Neural progenitor cell (in vitro differentiated cells): ENCODE data around the gene ZNF654. TPM values are rescaled to one million over a fixed set of nuclear protein-coding genes. Genes with fewer than 3 reads are reported as not detected.

Experiments
- DNase-seq: peaks from one replicate; pipeline ENCODE4 v3.0.0-alpha.2; 2016; ENCODE audit warnings: low spot score
- H2AFZ ChIP-seq: fragments of 200-600 bp; sonication (generic); replicated peaks from 2 replicates; pipeline ENCODE4 v1.6.1; 2016; ENCODE audit warnings: antibody characterized with exemption
- H3F3A ChIP-seq: fragments of 200-600 bp; sonication (generic); 2 replicates; pipeline ENCODE4 v1.6.1; 2016; ENCODE audit warnings: antibody characterized with exemption, low read depth
- H3K27ac ChIP-seq: fragments of 200-600 bp; sonication (generic); 2 replicates; pipeline ENCODE4 v1.5.1; 2016; ENCODE audit warnings: mild to moderate bottlenecking
- H3K27me3 ChIP-seq: fragments of 200-600 bp; sonication (generic); 2 replicates; pipeline ENCODE4 v1.6.1; 2016; ENCODE audit warnings: mild to moderate bottlenecking, moderate library complexity
- H3K36me3 ChIP-seq: fragments of 200-600 bp; sonication (generic); 2 replicates; pipeline ENCODE4 v1.5.1; 2016
- H3K4me1 ChIP-seq: fragments of 200-600 bp; sonication (generic); 2 replicates; pipeline ENCODE4 v1.6.1; 2016; ENCODE audit warnings: mixed run types
- H3K4me2 ChIP-seq: fragments of 200-600 bp; sonication (generic); 2 replicates; pipeline ENCODE4 v1.6.1; 2016
- H3K4me3 ChIP-seq: fragments of 200-600 bp; sonication (generic); 2 replicates; pipeline ENCODE4 v1.5.1; 2016
- H3K79me2 ChIP-seq: fragments of 200-600 bp; sonication (generic); 2 replicates; pipeline ENCODE4 v1.6.1; 2016; ENCODE audit warnings: low read depth
- H3K9ac ChIP-seq: fragments of 200-600 bp; sonication (generic); 2 replicates; pipeline ENCODE4 v1.6.1; 2016
- H3K9me3 ChIP-seq: fragments of 200-600 bp; sonication (generic); 2 replicates; pipeline ENCODE4 v1.5.1; 2016; ENCODE audit warnings: low read depth
- H4K20me1 ChIP-seq: fragments of 200-600 bp; sonication (generic); 2 replicates; pipeline ENCODE4 v1.6.1; 2016; ENCODE audit warnings: low read depth
- H3K27ac Mint-ChIP-seq: 3 replicates; pipeline ENCODE4 v1.8.0; 2021; ENCODE audit warnings: mixed read lengths
- H3K27me3 Mint-ChIP-seq: 2 replicates; pipeline ENCODE4 v1.8.0; 2022; ENCODE audit warnings: low read depth, mild to moderate bottlenecking, inconsistent platforms, moderate library complexity, mixed read lengths; ENCODE audit not compliant: insufficient read depth
- H3K36me3 Mint-ChIP-seq: 3 replicates; pipeline ENCODE4 v1.8.0; 2021; ENCODE audit warnings: mixed read lengths
- H3K4me1 Mint-ChIP-seq: 3 replicates; pipeline ENCODE4 v1.8.0; 2021; ENCODE audit warnings: mixed read lengths
- H3K4me3 Mint-ChIP-seq: 3 replicates; pipeline ENCODE4 v1.8.0; 2021; ENCODE audit warnings: mild to moderate bottlenecking, moderate library complexity, mixed read lengths
- H3K9me3 Mint-ChIP-seq: 3 replicates; pipeline ENCODE4 v1.8.0; 2020; ENCODE audit warnings: mixed read lengths
- EZH2 ChIP-seq: fragments of 200-600 bp; sonication (generic); IDR thresholded peaks from 2 replicates; pipeline ENCODE4 v1.6.1; 2017; ENCODE audit warnings: antibody characterized with exemption, mild to moderate bottlenecking, moderate library complexity
- EZH2phosphoT487 ChIP-seq: fragments of 200-600 bp; sonication (generic); IDR thresholded peaks from 2 replicates; pipeline ENCODE4 v1.6.1; 2017; ENCODE audit warnings: antibody characterized with exemption
- total RNA-seq: library from RNA; depleted of rRNA; stranded (reverse); fragments of >200 nt; gene quantifications from 2 replicates; pipeline ENCODE4 v1.2.3, GENCODE V29; 2015; ENCODE audit warnings: low replicate concordance
- TF ChIP-seq, protein P1 (sequence below): fragments of 200-600 bp; sonication (generic); IDR thresholded peaks from 2 replicates; pipeline ENCODE4 v1.5.1; 2017; ENCODE audit warnings: antibody characterized with exemption, mild to moderate bottlenecking

Gene ZNF654
- total RNA-seq, 1 donor from 2014 or later, result 18.9 TPM

DNA sequence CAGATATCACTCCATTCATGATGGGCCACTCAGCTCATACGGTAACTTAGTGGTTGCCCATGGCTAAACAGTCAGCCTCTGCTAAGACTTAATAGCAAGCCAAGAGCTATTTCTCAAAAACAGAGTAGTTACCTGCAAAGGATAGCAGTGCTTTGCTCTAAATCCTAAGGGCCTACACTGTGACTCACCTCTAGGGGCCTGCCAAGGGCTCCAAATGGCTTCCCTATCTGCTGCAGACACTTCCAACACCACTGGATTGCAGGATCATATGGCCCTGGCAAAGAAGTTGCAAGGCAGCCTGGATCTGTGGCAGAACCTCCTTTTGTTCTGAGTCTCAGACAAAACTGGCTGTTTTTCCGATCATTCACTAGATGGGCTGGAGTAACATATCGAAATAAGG, 18.1 kb upstream of the ZNF654 start:
- Histone ChIP-seq H3F3A (no peaks in the 10 kb centered on the region), H3K36me3 (no peaks in the 10 kb centered on the region), H3K4me2 (no peak overlapping the region), H3K27ac (no peak overlapping the region), H3K79me2 (no peaks in the 10 kb centered on the region), H3K9me3 (no peaks in the 10 kb centered on the region), H4K20me1 (no peaks in the 10 kb centered on the region), H2AFZ (no peak overlapping the region), H3K27me3 (no peaks in the 10 kb centered on the region), H3K4me1 (peaks cover 3% of the 10 kb centered on the region), H3K9ac (no peak overlapping the region), H3K4me3 (no peak overlapping the region)
- DNase-seq, result no peak
- Mint-ChIP-seq H3K4me1 (no peaks in the 10 kb centered on the region), H3K27ac (no peak overlapping the region), H3K36me3 (no peaks in the 10 kb centered on the region), H3K4me3 (no peak overlapping the region), H3K9me3 (no peaks in the 10 kb centered on the region), H3K27me3 (peaks cover 2% of the 10 kb centered on the region)
- TF ChIP-seq, protein P1, sequence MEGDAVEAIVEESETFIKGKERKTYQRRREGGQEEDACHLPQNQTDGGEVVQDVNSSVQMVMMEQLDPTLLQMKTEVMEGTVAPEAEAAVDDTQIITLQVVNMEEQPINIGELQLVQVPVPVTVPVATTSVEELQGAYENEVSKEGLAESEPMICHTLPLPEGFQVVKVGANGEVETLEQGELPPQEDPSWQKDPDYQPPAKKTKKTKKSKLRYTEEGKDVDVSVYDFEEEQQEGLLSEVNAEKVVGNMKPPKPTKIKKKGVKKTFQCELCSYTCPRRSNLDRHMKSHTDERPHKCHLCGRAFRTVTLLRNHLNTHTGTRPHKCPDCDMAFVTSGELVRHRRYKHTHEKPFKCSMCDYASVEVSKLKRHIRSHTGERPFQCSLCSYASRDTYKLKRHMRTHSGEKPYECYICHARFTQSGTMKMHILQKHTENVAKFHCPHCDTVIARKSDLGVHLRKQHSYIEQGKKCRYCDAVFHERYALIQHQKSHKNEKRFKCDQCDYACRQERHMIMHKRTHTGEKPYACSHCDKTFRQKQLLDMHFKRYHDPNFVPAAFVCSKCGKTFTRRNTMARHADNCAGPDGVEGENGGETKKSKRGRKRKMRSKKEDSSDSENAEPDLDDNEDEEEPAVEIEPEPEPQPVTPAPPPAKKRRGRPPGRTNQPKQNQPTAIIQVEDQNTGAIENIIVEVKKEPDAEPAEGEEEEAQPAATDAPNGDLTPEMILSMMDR, result no peak
- TF ChIP-seq EZH2phosphoT487 (no peak), EZH2 (no peak)

DNA sequence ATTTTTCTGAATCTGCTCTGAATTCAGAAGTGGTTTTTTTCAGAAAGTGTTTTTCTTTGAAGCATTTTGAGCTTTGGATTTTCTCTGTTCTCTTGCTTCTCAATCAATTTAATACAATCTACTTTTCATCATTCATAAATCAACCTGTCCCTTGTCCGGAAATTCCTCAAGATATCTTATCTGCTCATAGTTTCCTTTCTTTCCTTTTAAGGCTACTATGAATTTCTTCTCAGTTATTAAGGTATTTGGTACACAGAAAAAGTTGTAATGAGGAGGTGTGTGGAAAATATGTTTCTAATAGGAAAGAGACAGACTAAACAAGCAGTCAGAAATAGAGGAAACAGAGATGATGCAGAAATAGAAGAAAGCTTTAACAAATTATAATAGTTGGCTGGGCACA, 14.6 kb upstream of the ZNF654 start:
- Histone ChIP-seq H2AFZ (no peak overlapping the region), H3K9ac (no peak overlapping the region), H3K27ac (no peak overlapping the region), H3K4me2 (no peak overlapping the region), H3K79me2 (no peaks in the 10 kb centered on the region), H3K36me3 (no peaks in the 10 kb centered on the region), H3K9me3 (no peaks in the 10 kb centered on the region), H3K4me3 (no peak overlapping the region), H3F3A (no peaks in the 10 kb centered on the region), H3K27me3 (no peaks in the 10 kb centered on the region), H4K20me1 (no peaks in the 10 kb centered on the region), H3K4me1 (peaks cover 3% of the 10 kb centered on the region)
- Mint-ChIP-seq H3K4me3 (no peak overlapping the region), H3K27ac (no peak overlapping the region), H3K4me1 (no peaks in the 10 kb centered on the region), H3K27me3 (peaks cover 2% of the 10 kb centered on the region), H3K36me3 (no peaks in the 10 kb centered on the region), H3K9me3 (no peaks in the 10 kb centered on the region)
- no peak for TF ChIP-seq EZH2
- no peak for TF ChIP-seq EZH2phosphoT487
- TF ChIP-seq, protein P1, result no peak
- DNase-seq, result no peak

DNA sequence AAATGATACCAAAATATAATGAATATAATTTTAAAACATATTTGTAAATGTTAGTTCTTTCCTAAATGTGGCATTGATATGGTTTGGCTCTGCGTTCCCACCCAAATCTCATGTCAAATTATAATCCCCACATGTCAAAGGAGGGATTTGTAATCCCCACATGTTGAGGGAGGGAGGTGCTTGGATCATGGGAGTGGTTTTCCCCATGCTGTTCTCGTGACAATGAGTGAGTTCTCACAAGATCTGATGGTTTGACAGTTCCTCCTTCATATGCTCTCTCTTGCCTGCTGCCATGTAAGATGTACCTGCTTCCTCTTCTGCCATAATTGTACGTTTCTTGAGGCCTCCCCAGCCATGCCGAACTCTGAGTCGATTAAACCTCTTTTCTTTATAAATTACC, 12.3 kb upstream of the ZNF654 start:
- Histone ChIP-seq H3K9ac (no peak overlapping the region), H3K4me1 (peaks cover 3% of the 10 kb centered on the region), H3K79me2 (no peaks in the 10 kb centered on the region), H2AFZ (no peak overlapping the region), H3K4me2 (no peak overlapping the region), H3K9me3 (no peaks in the 10 kb centered on the region), H3K36me3 (no peaks in the 10 kb centered on the region), H3K27ac (no peak overlapping the region), H3F3A (no peaks in the 10 kb centered on the region), H3K27me3 (no peaks in the 10 kb centered on the region), H3K4me3 (no peak overlapping the region), H4K20me1 (no peaks in the 10 kb centered on the region)
- Mint-ChIP-seq H3K27ac (no peak overlapping the region), H3K36me3 (peaks cover 2% of the 10 kb centered on the region), H3K27me3 (no peaks in the 10 kb centered on the region), H3K4me3 (no peak overlapping the region), H3K4me1 (no peaks in the 10 kb centered on the region), H3K9me3 (peaks cover 4% of the 10 kb centered on the region)
- no peak for DNase-seq
- TF ChIP-seq, protein P1, result no peak
- TF ChIP-seq EZH2 (no peak), EZH2phosphoT487 (no peak)
